Endothelial cell of umbilical vein (primary cell): ENCODE data around the gene CATSPERD. TPM values are rescaled to one million over a fixed set of nuclear protein-coding genes. Genes with fewer than 3 reads are reported as not detected.

ENCODE experiments used
- BruUV-seq: library from RNA; stranded (reverse); fragments of 400-500 nt; replicated peaks from 2 replicates; lab custom pipeline; 2021; lab: Mats Ljungman, UMichigan
- CTCF ChIA-PET: fragments of 300-600, 350-600 bp; sonication (Branson Sonifier 250); formaldehyde crosslinking; loops from one replicate; lab custom pipeline; 2021; ENCODE audit warnings: antibody characterized with exemption, inconsistent platforms; lab: Charles Lee
- POLR2A ChIA-PET: fragments of 300-600, 350-600 bp; sonication (Branson Sonifier 250); formaldehyde crosslinking; loops from one replicate; lab custom pipeline; 2021; ENCODE audit warnings: antibody characterized with exemption, inconsistent platforms; lab: Charles Lee
- DNase-seq: peaks from one replicate; pipeline ENCODE4 v3.0.0-alpha.2; 2011; ENCODE audit warnings: low read depth, low spot score
- FAIRE-seq: peaks from 2 replicates; lab custom pipeline; 2011; peaks lifted over from hg19 to GRCh38; lab: Jason Lieb, UNC
- H2AFZ ChIP-seq: 2 replicates; pipeline ENCODE4 v1.6.0; 2012; ENCODE audit warnings: low read depth, low read length, control low read depth, inconsistent platforms
- H3K27ac ChIP-seq: 2 replicates; pipeline ENCODE4 v1.5.1; 2011; ENCODE audit warnings: low read depth, mild to moderate bottlenecking, control low read depth, low read length, moderate library complexity; ENCODE audit not compliant: insufficient read depth
- H3K27me3 ChIP-seq, 2 experiments: 2 replicates each; pipeline versions ENCODE4 v1.6.0 to v1.6.1; 2011; ENCODE audit warnings: low read length in 2 of 2, mixed read lengths in 1 of 2; ENCODE audit not compliant: control insufficient read depth in 2 of 2, insufficient read depth in 2 of 2
- H3K36me3 ChIP-seq, 2 experiments: 2 replicates in 1 of 2; 3 replicates in 1 of 2; pipeline ENCODE4 v1.5.1; 2011; ENCODE audit warnings: low read length in 2 of 2, mild to moderate bottlenecking in 1 of 2, moderate library complexity in 1 of 2; ENCODE audit not compliant: control insufficient read depth in 2 of 2, insufficient read depth in 2 of 2; ENCODE audit errors: extremely low read depth in 1 of 2
- H3K4me1 ChIP-seq: 3 replicates; pipeline ENCODE4 v1.5.1; 2011; ENCODE audit warnings: mild to moderate bottlenecking, low read length; ENCODE audit not compliant: control insufficient read depth, insufficient read depth; ENCODE audit errors: extremely low read depth
- H3K4me2 ChIP-seq: 2 replicates; pipeline ENCODE4 v1.6.1; 2011; ENCODE audit warnings: low read length, control low read depth, mixed read lengths; ENCODE audit not compliant: insufficient read depth
- H3K4me3 ChIP-seq, 3 experiments: fragments of 200-600 bp in 1 of 3; sonication (generic), shearing (Covaris generic) in 1 of 3; replicated peaks in 1 of 3; 2 replicates each; pipeline ENCODE4 v1.5.1; 2011 to 2016; ENCODE audit warnings: control low read depth in 3 of 3, low read length in 3 of 3, mild to moderate bottlenecking in 2 of 3, inconsistent platforms in 1 of 3, low read depth in 1 of 3, moderate library complexity in 1 of 3; ENCODE audit not compliant: insufficient read depth in 1 of 3
- H3K79me2 ChIP-seq: 2 replicates; pipeline ENCODE4 v1.6.0; 2012; ENCODE audit warnings: low read length, inconsistent platforms; ENCODE audit not compliant: control insufficient read depth, insufficient read depth
- H3K9ac ChIP-seq: replicated peaks from 2 replicates; pipeline ENCODE3; 2011; ENCODE audit warnings: low read length, control low read depth; ENCODE audit not compliant: insufficient read depth; ENCODE audit errors: extremely low read depth
- H3K9me1 ChIP-seq: replicated peaks from 3 replicates; pipeline ENCODE4 v1.6.0; 2011; ENCODE audit warnings: mild to moderate bottlenecking, low read length; ENCODE audit not compliant: control insufficient read depth, insufficient read depth; ENCODE audit errors: extremely low read depth
- H3K9me3 ChIP-seq: replicated peaks from 2 replicates; pipeline ENCODE4 v1.5.1; 2012; ENCODE audit warnings: low read length, inconsistent platforms; ENCODE audit not compliant: control insufficient read depth, insufficient read depth
- H4K20me1 ChIP-seq: replicated peaks from 2 replicates; pipeline ENCODE3; 2011; ENCODE audit warnings: mild to moderate bottlenecking, low read length; ENCODE audit not compliant: control insufficient read depth, insufficient read depth; ENCODE audit errors: extremely low read depth
- EZH2 ChIP-seq: IDR thresholded peaks from 2 replicates; pipeline ENCODE4 v1.6.1; 2012; ENCODE audit warnings: borderline replicate concordance, low read depth, mild to moderate bottlenecking, moderate library complexity, low read length, inconsistent platforms; ENCODE audit not compliant: severe bottlenecking
- FOS ChIP-seq: IDR thresholded peaks from 2 replicates; pipeline ENCODE4 v1.6.1; 2011; ENCODE audit warnings: mild to moderate bottlenecking, low read length, moderate library complexity, borderline replicate concordance; ENCODE audit not compliant: insufficient read depth
- GATA2 ChIP-seq: IDR thresholded peaks from 2 replicates; pipeline ENCODE4 v1.7.0; 2011; ENCODE audit warnings: low read depth, mild to moderate bottlenecking, moderate library complexity, mixed read lengths, low read length; ENCODE audit not compliant: insufficient read length, insufficient read depth
- JUN ChIP-seq: IDR thresholded peaks from 2 replicates; pipeline ENCODE4 v1.6.1; 2011; ENCODE audit warnings: borderline replicate concordance, low read depth; ENCODE audit not compliant: insufficient read length, insufficient read depth
- MYC ChIP-seq: IDR thresholded peaks from one replicate; pipeline ENCODE4 v1.6.1; 2011; ENCODE audit warnings: mild to moderate bottlenecking, low read depth, low read length
- POLR2A ChIP-seq: IDR thresholded peaks from 2 replicates; pipeline ENCODE4 v1.6.1; 2012; ENCODE audit warnings: low read depth, mild to moderate bottlenecking, control low read depth, low read length
- POLR2AphosphoS5 ChIP-seq: IDR thresholded peaks from 2 replicates; pipeline ENCODE4 v1.6.1; 2012; ENCODE audit warnings: low read depth, mild to moderate bottlenecking, control low read depth, low read length, moderate library complexity; ENCODE audit not compliant: insufficient read depth
- dilution Hi-C: fragments of 300-500 bp; cut with MboI; formaldehyde crosslinking; loops from one replicate; pipeline ENCODE4 v1.15.0; 2019; ENCODE audit warnings: low sequenced_read_pairs; ENCODE audit not compliant: extremely low pct_ligation_motif_present
- intact Hi-C: fragments of 100-400 bp; cut with micrococcal nuclease; formaldehyde crosslinking; loops from one replicate; pipeline ENCODE4 v1.10.0; 2022
- polyA plus RNA-seq, 4 experiments: library from polyadenylated mRNA; depleted of rRNA in 3 of 4; stranded (reverse) in 3 of 4; unstranded in 1 of 4; fragments of >200 nt; gene quantifications; 2 replicates each; pipeline versions ENCODE4 v1.2.1 to v1.2.3, GENCODE V29; 2011 to 2012; ENCODE audit warnings: missing spikeins in 1 of 4
- total RNA-seq: library from RNA; stranded (reverse); gene quantifications from 2 replicates; pipeline ENCODE4 v1.2.3, GENCODE V29; 2021
- TF ChIP-seq, protein P1 (sequence below), 2 donors: IDR thresholded peaks; 1 replicate in 1 of 2; 2 replicates in 1 of 2; pipeline ENCODE4 v1.5.1; 2011; ENCODE audit warnings: low read length in 2 of 2, mild to moderate bottlenecking in 2 of 2, moderate library complexity in 2 of 2, control low read depth in 1 of 2, inconsistent platforms in 1 of 2, low read depth in 1 of 2; ENCODE audit not compliant: insufficient read depth in 1 of 2; ENCODE audit errors: extremely low read depth in 1 of 2
- TF ChIP-seq, protein P2 (sequence below): IDR thresholded peaks from 2 replicates; pipeline ENCODE4 v1.6.1; 2011; ENCODE audit not compliant: insufficient read depth, insufficient read length

The CATSPERD gene
- total and polyA plus RNA-seq, 2 donors (not counting 3 experiments of a cell fraction or from before 2014, with no cell fraction given), result not detected

DNA sequence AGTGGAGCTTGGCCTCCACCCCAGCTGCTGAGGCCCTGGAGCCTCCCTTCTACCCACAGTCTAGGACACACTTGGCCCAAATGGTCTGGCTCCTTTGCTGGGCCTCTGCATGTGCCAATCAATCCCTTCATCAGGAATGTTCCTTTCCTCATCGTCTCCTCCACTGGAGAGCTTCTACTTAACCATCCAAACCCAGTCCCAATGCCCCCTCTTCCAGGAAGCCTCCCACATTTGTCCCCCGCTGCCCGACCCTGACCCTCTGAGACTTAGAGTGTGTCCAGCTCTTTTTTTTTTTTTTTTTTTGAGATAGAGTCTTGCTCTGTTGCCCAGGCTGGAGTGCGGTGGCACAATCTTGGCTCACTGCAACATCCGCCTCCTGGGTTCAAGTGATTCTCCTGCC, 68.0 kb downstream of the CATSPERD start:
- CTCF ChIA-PET, result interaction anchor here (3.6 kb wide), 1 partner anchor 16 kb away, joined by 21 read pairs; no protein-coding TSS in a partner anchor
- intact Hi-C loops, result no loop called here

More for the DNA sequence above, 68.0 kb downstream of the CATSPERD start:
- no peak overlapping the region for H3K4me2 ChIP-seq
- FAIRE-seq (no peak), DNase-seq (no peak)
- no peaks in the 10 kb centered on the region for H3K27me3 ChIP-seq
- peaks cover 8 to 37% of the 10 kb centered on the region in 2 experiments for H3K36me3 ChIP-seq
- no peaks in the 10 kb centered on the region for H3K9me1 ChIP-seq
- POLR2A ChIA-PET, result no interaction called here
- H3K9ac ChIP-seq, result no peak overlapping the region
- H3K27ac ChIP-seq, result no peak overlapping the region
- peaks cover 5% of the 10 kb centered on the region for H3K4me1 ChIP-seq
- BruUV-seq, result no TSS peak
- H3K79me2 ChIP-seq, result peaks cover 8% of the 10 kb centered on the region
- H3K9me3 ChIP-seq, result no peaks in the 10 kb centered on the region
- dilution Hi-C loops, result no loop called here
- no peaks in the 10 kb centered on the region for H4K20me1 ChIP-seq
- no peak for TF ChIP-seq POLR2A
- no peak for TF ChIP-seq MYC
- TF ChIP-seq POLR2AphosphoS5, result no peak
- TF ChIP-seq JUN, result no peak
- TF ChIP-seq GATA2, result no peak
- no peak for TF ChIP-seq EZH2
- no peak for TF ChIP-seq FOS
- TF ChIP-seq, protein P1, sequence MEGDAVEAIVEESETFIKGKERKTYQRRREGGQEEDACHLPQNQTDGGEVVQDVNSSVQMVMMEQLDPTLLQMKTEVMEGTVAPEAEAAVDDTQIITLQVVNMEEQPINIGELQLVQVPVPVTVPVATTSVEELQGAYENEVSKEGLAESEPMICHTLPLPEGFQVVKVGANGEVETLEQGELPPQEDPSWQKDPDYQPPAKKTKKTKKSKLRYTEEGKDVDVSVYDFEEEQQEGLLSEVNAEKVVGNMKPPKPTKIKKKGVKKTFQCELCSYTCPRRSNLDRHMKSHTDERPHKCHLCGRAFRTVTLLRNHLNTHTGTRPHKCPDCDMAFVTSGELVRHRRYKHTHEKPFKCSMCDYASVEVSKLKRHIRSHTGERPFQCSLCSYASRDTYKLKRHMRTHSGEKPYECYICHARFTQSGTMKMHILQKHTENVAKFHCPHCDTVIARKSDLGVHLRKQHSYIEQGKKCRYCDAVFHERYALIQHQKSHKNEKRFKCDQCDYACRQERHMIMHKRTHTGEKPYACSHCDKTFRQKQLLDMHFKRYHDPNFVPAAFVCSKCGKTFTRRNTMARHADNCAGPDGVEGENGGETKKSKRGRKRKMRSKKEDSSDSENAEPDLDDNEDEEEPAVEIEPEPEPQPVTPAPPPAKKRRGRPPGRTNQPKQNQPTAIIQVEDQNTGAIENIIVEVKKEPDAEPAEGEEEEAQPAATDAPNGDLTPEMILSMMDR (IDR thresholded peaks at IDR 0.05; ENCODE audit: extremely low read depth in 1 of 2, insufficient read depth in 1 of 2, low read depth in 1 of 2, low read length in 2 of 2), result no peak
- TF ChIP-seq, protein P2, sequence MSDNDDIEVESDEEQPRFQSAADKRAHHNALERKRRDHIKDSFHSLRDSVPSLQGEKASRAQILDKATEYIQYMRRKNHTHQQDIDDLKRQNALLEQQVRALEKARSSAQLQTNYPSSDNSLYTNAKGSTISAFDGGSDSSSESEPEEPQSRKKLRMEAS, result no peak
- H2AFZ ChIP-seq, result no peak overlapping the region
- H3K4me3 ChIP-seq, result no peak overlapping the region
